Activated T-cell treated with anti-CD3 and anti-CD28 coated beads for 24 hours (primary cell): ENCODE data around the gene MUSTN1.

Source experiments
- DNase-seq: peaks from one replicate; pipeline ENCODE4 v3.0.0-alpha.2; 2020; ENCODE audit warnings: low read depth

MUSTN1 gene

DNA sequence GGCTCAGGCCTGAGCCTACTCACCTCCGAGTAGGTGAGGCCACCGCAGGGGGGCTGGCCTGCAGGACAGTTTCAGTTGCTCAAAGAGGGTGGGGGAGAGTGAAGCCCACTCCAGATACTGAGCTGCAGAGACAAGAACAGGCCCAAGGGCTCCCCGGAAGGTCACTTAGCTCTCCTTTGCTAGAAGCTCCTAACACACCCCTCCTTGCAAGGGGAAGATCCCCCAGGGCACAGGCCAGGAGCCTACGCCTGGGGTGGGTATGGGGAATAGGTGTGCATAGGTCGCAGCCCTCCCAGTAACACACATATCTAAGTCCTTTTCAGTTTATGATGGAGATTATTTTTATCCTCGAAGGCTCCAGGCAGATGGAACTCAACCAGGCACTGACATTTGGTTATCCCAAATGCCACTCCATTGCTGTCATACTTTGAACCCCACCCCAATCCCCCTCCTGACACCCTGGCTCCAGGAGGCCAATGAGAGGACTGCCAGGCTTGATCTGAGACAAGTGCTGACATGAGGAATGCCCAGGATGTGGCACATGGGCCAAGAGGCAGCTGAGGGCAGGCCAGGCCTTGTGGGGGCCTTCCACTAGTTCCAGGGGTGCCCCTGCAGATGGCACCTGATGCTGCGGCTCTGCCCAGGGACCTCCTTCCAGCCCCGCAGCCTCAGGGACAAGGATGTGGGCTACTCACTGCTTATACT is 1.1 kb upstream of the MUSTN1 start:
- no peak for DNase-seq

DNA sequence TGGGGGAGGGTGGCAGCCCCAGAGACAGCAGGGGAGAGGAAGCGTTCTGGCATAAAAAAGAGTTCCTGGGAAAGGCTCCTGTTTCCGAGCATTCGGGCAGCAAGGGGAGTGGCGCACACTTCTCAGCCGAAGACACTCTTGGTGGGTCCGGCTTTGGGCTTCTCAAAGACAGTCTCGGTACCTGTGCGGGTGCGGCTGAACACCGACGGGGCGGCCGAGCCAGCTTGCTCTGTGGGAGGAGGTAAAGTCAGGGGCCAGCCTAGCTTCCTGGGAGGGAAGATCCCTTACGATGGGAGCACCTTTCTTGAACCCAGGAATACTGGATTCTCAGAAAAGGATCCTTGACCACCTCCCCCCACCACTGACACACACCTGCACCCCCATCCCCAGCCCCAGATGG is 1.6 kb downstream of the MUSTN1 start:
- no peak for DNase-seq

DNA sequence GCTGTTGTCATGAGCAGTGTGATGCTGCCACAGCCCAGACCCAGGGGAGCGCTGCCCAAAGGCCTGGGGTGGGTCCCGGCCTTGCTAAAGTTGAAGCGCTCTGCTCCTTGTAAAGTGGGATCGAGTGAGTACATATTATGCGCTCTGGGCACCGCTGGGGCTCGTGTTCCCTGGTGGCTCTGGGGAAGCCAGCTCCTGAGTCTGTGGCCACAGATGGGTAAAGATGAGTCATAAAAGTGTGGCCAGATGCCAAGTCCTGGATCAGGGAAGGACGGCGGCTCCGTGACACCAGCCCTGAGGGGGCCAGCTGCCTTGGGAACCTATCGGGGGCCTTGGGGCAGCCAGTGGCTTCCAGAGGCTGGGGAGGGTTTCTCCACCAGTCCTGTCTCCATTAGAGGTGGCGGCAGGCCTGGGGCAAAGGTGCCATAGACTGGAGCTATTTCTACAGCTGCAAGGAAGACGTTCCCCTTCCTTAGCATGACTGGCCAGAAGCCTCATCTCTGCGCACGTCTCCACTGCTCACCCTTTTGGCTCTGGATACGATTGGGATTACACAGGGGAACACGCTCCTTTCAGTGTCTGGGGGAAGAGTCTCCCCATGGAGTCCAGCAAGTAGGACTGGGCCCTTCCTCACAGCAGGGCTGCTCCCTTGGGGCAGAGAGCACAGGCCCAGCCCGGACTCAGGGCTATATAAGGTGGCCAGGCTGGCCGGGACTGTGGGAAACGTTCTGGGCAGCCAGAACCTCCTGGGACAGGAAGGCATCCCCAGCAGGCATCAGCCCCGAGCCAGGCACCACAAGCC is 3.1 kb downstream of the MUSTN1 start:
- DNase-seq, result no peak

DNA sequence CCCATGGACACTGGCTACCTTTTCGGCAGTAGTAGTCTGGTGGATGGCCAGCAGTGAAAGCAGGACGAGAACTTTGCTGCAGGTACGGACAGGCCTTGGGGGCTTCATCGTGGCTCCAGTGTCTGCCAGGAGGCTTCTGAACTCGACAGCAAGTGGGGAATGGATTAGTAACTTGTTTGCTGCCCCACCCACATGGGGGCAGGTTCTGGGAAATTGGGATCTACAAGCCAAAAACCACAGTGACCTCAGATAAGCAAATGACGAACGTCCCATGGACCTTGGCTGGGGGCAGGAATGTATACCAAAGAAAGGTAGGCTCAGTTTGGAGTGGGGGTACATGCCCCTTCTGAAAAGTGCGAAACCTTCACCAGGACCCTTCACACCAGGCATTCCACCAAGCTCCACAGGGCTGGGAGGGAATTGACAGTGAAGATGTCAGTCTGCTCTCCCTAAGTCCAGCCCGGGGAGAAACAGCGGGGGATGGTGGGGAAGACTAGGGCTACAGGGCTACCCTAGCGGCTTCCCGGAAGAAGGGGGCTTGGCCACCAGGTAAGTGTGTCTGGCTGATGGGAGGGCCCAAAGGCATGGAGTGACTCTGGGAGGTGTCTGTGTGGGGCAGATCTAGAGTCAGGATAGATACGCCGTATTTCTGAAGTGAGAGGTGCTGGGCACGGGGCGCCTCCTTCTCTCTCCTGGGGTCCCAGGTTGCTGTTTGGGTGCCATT is 4.1 kb downstream of the MUSTN1 start, which contains the start of gene ITIH4:
ITIH4 (minus strand) TSS at position 138 of the 724 bp plus-strand sequence; CDS start at position 108, 30 bp downstream.
- no peak for DNase-seq

DNA sequence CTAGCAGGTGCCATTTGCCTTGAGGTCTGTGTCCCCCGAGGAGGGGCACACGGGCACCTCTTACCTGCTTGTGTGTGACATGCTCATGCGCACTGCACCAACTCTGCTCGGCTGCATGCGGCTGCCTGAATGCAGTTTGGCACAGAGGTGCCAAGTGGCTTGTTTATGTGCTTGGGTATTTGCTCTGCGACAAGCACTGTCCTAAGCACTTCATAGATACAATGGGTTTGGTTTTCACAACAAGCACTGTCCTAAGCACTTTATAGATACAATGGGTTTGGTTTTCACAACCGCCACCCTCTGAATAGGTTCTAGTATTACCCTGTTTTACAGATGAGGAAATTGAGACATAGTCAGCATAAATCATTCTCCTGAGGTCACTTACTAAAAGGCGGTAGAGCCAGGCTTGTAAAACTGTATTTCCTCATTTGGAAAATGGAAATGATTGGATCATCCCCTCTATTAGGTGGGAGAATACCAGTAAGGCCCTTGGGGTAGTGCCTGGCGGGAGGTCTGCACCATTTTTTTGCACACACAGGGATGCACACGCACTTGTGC is 4.8 kb downstream of the MUSTN1 start:
- DNase-seq, result no peak

DNA sequence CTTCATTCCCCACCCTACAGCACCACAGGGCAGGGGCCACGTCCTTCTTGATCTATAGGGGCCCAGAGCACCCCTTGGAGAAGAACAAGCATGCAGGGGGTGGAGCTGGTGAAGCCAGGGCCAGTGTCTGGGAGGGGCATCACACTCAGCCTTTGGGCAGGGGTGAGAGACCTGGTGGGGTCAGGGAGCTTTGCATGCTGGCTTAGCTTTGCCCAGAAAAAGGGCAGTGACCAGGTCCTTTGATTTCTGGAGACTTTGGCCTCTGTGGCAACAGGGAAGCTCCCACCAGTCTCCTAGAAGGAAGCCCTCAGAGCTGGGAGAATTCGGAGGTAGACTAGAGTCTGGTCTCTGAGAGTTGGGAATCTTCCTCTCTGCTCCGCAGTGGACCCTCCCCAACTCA is 5.3 kb downstream of the MUSTN1 start:
- no peak for DNase-seq

DNA sequence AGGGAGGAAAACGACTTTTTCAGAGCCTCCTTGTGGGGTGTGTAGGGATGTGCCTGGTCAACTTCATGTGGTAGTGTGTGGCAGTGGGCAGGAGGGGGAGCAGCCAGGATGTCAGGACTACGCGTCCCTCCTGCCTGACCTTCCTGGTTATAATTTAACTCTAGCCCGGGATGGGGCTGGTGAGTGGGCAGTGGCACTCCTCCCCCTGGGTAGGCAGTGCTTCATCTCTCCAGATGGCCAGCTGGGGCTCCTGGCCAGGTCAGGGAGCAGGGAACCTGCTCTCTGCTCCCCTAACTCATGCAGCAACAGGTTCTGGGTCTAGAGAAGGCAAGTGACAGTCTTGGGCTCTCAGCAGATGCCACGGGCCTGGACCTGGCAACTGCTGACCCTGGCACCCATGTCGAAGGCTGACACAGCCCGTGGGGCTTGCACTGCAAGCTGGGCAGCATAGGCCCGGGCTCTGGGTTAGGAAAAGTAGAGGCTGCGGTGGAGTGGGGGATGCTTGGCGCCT is 6.9 kb downstream of the MUSTN1 start:
- no peak for DNase-seq

DNA sequence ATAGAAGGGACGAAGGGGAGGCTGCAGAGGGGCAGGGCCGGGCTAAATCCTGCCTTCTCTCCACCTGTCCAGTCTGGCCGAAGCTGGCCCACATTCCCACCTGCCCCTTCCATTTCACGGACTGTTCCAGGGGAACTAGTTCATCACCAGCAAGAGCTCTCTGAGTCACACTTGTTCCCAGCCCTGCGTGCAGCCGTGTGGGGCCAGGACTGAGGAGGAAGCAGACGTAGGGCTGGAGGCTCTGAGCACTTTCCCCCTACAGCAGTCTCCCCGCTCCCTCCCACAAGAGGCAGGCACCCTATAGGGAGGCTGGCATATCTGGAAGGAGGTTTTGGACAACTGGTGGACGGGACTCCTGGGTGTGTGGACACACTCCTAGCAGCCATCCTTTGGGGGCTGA is 7.4 kb downstream of the MUSTN1 start:
- DNase-seq, result no peak

DNA sequence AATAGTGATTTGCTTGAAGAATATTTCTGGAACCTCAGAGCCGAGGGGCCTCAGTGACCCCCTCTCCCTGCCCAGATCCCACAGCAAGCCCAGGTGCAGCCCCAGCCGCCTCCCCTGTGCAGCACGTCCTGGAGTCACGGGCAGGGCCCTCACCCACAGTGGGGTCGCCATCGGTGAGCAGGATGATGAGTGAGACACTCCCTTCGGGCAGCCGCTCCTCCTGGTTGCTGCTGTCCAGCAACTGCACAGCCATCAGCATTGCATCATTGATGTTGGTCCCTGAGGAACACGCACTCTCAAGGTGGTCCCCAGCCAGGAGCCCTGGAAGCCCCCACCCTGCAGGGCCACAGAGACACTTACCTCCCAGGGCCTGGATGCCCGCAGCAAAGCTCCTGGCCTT is 10.8 kb downstream of the MUSTN1 start:
- DNase-seq, result no peak

DNA sequence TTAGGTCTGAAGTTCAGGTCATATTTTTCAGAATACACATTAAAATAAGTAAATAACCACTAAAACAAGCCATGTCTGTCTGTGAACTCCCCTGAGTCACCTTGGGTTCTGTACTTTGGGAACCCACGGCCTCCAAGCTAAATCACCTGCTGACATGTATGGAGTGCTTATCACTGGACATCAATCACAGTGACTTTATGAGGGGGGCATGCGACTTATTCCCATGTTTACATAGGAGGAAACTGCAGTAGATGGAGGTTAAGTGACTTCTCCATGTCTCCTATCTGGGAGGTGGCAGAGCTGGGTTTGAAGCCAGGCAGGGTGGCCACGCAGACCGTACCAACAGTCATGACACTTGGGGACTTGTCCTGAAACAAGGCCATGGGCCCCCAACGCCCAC is 12.5 kb downstream of the MUSTN1 start:
- DNase-seq, result no peak

DNA sequence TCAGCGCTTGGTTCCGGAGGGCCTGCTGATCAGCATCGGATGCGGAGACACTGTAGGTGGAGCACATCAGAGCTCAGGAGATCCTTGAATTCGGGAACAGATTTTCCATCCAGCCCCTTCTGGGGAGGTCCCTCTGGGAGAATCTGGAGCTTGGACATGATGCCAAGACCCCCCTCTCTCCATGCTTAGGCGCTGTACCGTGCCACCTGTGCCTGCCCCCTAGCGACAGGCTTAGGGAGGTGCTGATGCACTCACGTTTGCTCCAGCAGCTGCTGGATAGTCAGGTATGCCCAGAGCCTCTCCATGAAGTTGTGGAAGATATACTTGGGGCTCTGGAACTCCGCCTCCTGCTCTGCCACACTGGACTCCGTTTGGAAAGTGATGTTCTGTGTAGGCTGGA is 14.1 kb downstream of the MUSTN1 start:
- DNase-seq, result no peak

DNA sequence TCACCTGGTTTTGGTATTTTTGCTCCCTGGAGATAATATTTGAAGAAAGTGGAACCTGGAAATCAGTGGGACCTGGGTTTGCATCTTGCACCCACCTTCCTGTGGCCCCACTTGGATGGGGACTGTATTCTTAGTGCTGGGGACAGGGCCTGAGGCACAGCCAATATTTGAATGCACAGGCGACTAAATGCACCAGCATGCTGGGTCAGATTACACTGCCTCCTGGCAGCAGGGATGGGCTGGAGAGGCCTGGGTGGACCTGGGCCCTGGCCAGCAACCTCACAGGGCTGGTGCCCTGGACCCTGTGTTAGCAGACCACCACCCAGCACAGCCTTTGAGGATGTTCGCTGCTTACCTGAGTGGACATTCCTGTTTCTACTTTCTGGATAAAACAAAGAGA is 14.9 kb downstream of the MUSTN1 start:
- DNase-seq, result no peak

DNA sequence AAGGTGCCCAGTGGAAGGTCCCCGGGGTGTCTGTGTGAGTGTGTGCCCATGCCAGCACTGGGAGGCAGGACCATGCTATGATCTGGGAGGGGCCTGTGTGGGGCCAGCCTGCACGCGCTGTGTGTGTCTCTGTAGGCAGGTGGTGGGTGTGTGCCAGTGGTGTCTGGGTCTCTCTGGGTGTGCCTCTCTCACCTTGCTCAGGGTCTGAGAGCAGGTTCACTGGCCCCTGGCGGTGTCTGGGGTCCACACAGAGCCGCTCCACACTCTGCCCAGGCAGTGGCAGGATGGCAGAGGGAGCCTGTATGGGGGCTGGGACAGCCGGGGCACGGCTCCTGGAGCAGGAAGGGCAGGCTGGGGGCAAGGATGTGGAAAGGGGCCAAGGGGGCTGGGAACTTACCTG is 17.0 kb downstream of the MUSTN1 start:
- no peak for DNase-seq

DNA sequence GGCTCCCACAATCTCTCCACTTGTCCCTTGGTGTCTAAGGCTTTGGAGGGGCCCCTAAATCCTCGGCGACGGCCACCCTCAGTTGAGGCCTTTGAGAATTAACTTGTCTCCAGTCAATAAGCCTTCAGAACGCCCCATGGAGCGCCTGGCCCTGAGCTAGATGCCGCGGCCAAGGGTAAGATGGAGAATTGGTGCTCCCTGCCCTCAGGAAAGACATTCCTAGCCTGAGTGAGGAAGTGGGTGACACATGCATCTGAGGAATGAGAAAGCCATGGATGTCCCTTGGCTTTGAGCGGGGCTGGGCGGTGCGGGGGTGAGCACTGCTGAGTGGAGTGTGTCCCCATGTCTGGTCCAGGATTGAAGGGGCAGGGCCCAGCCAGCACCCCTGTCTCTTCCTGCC is 17.6 kb downstream of the MUSTN1 start:
- DNase-seq, result no peak

DNA sequence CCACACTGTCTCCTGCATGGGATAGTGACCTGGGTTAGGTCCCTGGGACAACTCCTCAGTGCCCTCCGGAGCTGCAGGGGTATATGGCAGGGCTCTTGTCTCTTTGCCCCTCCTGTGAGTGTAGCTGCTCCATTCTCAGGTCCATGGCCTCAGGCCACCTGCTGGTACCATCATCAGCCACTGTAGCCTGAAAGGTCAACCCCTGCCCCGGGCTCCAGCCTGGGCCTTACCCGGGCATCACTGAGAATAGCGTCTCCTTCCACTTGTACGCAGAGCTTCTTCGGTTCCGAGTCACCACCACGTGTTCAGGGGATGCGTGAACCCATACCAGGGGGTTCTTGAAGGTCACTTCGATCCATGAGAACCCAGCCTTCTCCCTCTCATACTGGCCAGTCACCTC is 18.2 kb downstream of the MUSTN1 start:
- no peak for DNase-seq

DNA sequence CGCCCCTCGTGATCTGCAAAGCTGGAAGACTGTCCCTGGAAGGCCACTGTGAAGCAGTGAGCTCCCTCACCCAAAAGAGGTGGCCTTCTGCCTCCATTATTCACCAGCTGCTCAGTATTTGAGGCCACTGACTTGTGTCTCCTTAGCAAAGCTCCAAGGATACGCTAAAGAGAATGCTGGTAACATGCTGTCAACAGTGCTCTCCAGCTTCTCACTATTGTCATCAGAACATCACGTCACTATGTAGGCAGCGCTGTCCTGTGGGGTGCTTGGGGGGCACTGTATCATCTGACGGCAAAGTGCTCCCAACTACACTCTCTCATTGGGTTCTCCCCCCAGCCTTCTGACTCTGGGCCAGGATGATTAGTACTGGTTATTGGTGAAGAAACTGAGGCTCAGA is 18.6 kb downstream of the MUSTN1 start:
- DNase-seq, result no peak

DNA sequence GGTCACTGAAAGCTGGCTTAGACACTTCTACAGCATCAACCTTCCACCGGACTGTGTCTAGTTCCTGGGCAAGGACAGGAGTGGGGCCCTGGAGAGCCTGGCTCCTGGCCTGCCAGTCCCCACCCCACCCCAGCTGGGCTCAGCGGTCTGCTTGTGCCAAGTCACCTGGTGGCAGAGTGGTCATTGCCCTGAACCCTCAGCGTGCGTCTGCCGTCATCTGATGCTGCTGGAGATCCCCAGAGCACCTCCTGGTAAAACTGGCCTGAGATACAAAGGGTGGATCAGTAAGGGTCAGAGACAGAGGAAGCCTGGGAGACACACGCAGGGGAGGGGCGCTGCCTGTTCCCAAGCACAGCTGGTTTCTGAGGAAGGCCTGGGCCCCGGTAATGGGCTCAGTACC is 21.0 kb downstream of the MUSTN1 start:
- no peak for DNase-seq

DNA sequence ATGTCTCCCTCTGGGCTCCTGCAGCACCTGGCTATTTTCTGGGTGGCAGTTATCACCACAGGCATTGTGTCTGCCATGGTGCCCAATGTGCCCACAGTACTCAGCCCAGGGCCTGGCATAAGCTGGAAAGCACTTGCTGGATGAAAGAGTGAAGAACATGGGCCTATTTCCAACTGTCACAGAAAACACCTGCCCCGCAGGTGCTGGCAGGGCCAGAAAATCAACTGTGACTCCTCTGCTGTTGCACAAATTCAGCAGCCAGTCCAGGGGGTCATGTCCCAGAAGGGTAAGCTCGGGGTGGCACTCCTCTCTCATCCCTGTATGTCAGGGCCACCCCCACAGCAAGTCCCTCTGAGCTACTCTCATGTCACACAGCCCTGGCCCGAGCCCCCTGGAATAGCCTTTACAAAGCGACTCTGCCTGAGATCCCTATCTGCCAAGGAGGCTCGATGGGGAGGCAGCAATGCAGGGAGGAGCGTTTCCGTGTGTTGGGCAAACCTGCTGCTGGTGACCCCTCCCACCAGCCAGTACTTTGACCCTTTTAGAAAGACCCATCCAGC is 23.3 kb downstream of the MUSTN1 start:
- no peak for DNase-seq

DNA sequence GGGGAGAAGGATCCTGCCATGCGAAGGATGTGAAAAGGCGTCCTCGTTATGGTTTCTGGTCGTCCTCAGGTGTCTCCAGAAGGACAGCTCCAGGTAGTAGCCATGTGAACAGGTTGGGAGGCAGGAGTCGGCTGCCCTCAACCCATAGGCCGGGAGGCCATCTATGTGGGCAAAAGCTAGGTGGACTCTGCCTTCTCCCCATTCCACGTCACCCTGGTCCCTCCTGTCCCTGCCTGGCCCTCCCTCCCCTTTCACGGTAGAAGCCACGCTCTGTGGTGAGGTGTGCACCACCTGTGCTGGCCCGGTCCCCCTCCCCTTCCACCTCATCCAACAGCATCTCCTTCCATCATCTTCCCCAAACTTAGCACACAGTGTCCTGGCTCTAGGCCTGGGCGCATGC is 23.9 kb downstream of the MUSTN1 start:
- no peak for DNase-seq

DNA sequence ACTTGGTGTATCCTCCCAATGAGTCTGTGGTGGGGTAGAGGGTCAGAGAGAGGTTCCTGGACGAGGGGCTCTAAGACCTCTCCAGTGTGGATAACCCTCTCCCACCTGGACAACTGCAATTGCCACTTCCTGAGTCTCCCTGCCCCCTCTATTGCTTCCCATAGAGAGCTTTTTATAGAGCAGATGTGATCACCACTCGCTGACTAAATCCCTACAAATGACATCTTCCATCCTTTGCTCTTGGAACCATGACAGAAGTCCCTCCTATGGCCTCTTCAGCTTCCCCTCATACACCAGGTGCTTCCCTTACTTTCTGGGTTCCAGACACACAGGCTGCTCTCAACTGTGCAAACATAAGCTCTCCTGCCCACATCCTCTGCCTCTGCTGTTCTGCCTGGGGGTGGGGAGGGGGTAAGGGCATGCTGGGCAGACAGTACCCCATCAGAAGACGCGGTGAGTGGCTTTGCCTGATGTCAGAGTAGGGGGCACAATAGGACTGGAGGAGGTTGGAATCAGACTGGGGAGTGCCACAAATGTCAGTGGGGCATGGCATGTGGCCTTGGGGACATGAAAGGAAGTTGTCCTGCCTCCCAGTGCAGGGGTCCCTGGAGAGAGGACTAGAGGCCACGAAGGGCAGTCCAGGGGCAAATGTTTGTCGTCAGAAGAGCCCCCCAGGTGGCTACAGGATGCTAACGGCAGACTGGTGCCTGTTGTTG is 25.0 kb downstream of the MUSTN1 start:
- no peak for DNase-seq

DNA sequence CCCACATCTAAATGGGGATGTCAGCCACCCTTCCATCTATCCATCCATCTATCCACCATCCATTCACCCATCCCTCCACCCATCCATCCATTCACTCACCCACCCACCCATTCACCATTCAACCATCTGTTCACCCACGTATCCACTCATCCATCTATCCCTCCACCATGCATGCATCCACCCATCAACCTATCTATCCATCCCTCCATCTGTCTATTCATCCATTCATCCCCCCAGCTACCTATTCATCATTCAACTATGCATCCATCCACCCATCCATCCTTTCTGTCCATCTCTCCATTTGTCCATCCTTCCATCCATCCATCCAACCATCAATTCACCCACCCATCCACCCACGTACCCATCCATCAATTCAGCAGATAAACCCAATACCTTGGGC is 25.7 kb downstream of the MUSTN1 start:
- no peak for DNase-seq
